Activated CD8-positive, alpha-beta T cell treated with anti-CD3 and anti-CD28 coated beads for 36 hours (primary cell): ENCODE data around the gene FXYD5. TPM values are rescaled to one million over a fixed set of nuclear protein-coding genes. Genes with fewer than 3 reads are reported as not detected.
A peak's percentile ranks its signal among the peaks of the same experiment; 100 is the strongest.
"Not testable (repeated sequence)": the region's sequence is repeated elsewhere in the genome, so short reads cannot be mapped to it uniquely, and the experiment has no call there.

Experiments
- ATAC-seq: fragments of 200-7000 bp; cut with Tn5 transposase; one replicate; pipeline ENCODE4 v1.10.0; 2021; ENCODE audit warnings: mild to moderate bottlenecking, moderate library complexity
- CTCF ChIA-PET: fragments of 350-600 bp; sonication (Branson Sonifier 250); formaldehyde crosslinking; loops from one replicate; lab custom pipeline; 2021; ENCODE audit warnings: antibody characterized with exemption; lab: Charles Lee
- POLR2A ChIA-PET: fragments of 350-600 bp; sonication (Branson Sonifier 250); formaldehyde crosslinking; loops from one replicate; lab custom pipeline; 2021; ENCODE audit warnings: antibody characterized with exemption; lab: Charles Lee
- DNase-seq: peaks from one replicate; pipeline ENCODE4 v3.0.0-alpha.2; 2020
- H3K27ac Mint-ChIP-seq: one replicate; pipeline ENCODE4 v1.8.0; 2021; ENCODE audit warnings: mild to moderate bottlenecking, mixed read lengths
- H3K27me3 Mint-ChIP-seq: one replicate; pipeline ENCODE4 v1.8.0; 2021; ENCODE audit warnings: mixed read lengths
- H3K36me3 Mint-ChIP-seq: one replicate; pipeline ENCODE4 v1.8.0; 2021; ENCODE audit warnings: low read depth, mixed read lengths
- H3K4me1 Mint-ChIP-seq: one replicate; pipeline ENCODE4 v1.8.0; 2021; ENCODE audit warnings: low read depth, mixed read lengths
- H3K4me3 Mint-ChIP-seq: one replicate; pipeline ENCODE4 v1.8.0; 2021; ENCODE audit warnings: mild to moderate bottlenecking, moderate library complexity, mixed read lengths
- H3K9me3 Mint-ChIP-seq: one replicate; pipeline ENCODE4 v1.8.0; 2021; ENCODE audit warnings: mixed read lengths
- CTCF ChIP-seq: fragments of 200-600 bp; IDR thresholded peaks from one replicate; pipeline ENCODE4 v1.8.0; 2022; ENCODE audit warnings: antibody characterized with exemption, mild to moderate bottlenecking
- intact Hi-C: fragments of 100-400 bp; cut with micrococcal nuclease; formaldehyde crosslinking; loops from one replicate; pipeline ENCODE4 v1.10.0; 2022
- total RNA-seq, 2 experiments: library from RNA; stranded (reverse); gene quantifications; one replicate each; pipeline ENCODE4 v1.2.3, GENCODE V29; 2021

FXYD5 gene
- total RNA-seq, 2 experiments from 2014 or later = 225 to 241 TPM

DNA sequence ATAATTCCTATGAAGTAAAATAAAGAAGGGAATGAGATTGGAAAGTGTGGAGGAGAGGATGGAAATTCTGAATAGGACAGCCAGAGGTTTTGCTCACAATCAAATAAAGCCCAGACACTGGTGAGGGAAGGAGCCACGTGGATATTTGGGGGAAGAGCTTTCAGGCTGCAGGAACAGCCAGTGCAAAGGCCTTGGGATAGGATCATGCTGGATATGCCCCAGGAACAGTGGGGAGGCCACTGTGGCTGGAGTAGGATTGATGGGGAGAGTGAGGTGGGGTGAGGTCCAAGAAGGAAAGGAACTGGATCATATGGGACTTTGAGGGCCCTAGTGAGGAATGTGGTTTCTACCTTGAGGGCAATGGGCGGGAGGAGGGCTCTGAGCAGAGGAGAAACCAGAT is 4.1 kb upstream of the FXYD5 start:
- ChIA-PET CTCF (interaction anchor here (1.3 kb wide), 1 partner anchor 91 kb away, joined by 3 read pairs; no protein-coding TSS in a partner anchor), POLR2A (interaction anchor here (1.2 kb wide), 1 partner anchor 14 kb away, joined by 4 read pairs; no protein-coding TSS in a partner anchor)
- intact Hi-C loops = no loop called here
- DNase-seq (no peak), ATAC-seq (no peak)
- Mint-ChIP-seq H3K36me3 (peaks cover 4% of the 10 kb centered on the region), H3K27ac (no peak overlapping the region), H3K4me3 (no peak overlapping the region), H3K9me3 (no peaks in the 10 kb centered on the region), H3K27me3 (no peaks in the 10 kb centered on the region), H3K4me1 (peaks cover 14% of the 10 kb centered on the region)
- no peak for TF ChIP-seq CTCF

- TF ChIP-seq CTCF = no peak
- Mint-ChIP-seq H3K4me1 (peaks cover 20% of the 10 kb centered on the region), H3K27ac (no peak overlapping the region), H3K4me3 (no peak overlapping the region), H3K27me3 (no peaks in the 10 kb centered on the region), H3K9me3 (no peaks in the 10 kb centered on the region), H3K36me3 (peaks cover 14% of the 10 kb centered on the region)
- POLR2A ChIA-PET = interaction anchor here (1.2 kb wide), 1 partner anchor 13 kb away, joined by 4 read pairs; no protein-coding TSS in a partner anchor
- ATAC-seq (no peak), DNase-seq (no peak)
- CTCF ChIA-PET = interaction anchor here (0.8 to 6.2 kb wide), 2 partner anchors 9 to 15 kb away, joined by 3 to 57 read pairs; partner anchors contain the start of gene FXYD7
- intact Hi-C loops = no loop called here
These were observed 3.1 kb upstream of the FXYD5 start for GRCh38 chr19:35151273-35152065.

DNA sequence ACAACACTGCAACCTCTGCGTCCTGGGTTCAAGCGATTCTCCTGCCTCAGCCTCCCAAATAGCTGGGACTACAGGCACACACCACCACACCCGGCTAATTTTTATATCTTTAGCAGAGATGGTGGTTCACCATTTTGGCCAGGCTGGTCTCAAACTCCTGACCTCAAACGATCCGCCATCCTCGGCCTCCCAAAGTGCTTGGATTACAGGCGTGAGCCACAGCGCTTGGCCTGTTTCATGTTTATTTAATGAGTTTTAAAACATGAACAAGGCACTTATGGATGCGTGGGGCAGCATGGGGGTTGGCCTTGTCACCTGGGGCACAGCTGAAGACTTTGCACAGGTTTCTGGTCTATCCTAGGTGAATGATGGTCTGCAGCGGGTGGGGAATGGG is 1.4 kb upstream of the FXYD5 start:
- H3K36me3 Mint-ChIP-seq = peaks cover 31% of the 10 kb centered on the region
- peak overlapping the region; percentile 95 for H3K4me3 Mint-ChIP-seq
- intact Hi-C loops, DNase-seq, H3K27me3 Mint-ChIP-seq, ATAC-seq, H3K9me3 Mint-ChIP-seq: not testable (repeated sequence)
- POLR2A ChIA-PET = interaction anchor here (1.4 to 2.0 kb wide), 4 partner anchors 9 to 61 kb away, joined by 5 to 11 read pairs (median 8); no protein-coding TSS in a partner anchor
- CTCF ChIA-PET = interaction anchor here (1.0 to 6.2 kb wide), 11 partner anchors 8 to 86 kb away, joined by 3 to 57 read pairs (median 8); partner anchors contain the start of gene FXYD7
- H3K27ac Mint-ChIP-seq = peak overlapping the region; percentile 55
- H3K4me1 Mint-ChIP-seq = peaks cover 34% of the 10 kb centered on the region

- intact Hi-C loops = no loop called here
- ChIA-PET POLR2A (interaction anchor here (0.7 to 2.0 kb wide), 17 partner anchors 9 to 193 kb away, joined by 3 to 11 read pairs (median 4); partner anchors contain the start of gene FFAR1), CTCF (interaction anchor here (0.8 to 6.2 kb wide), 19 partner anchors 9 to 97 kb away, joined by 3 to 57 read pairs (median 5); partner anchors contain the start of gene FXYD7)
- peak; percentile 79 for DNase-seq
- H3K27ac Mint-ChIP-seq = peak overlapping the region; percentile 99
- H3K9me3 Mint-ChIP-seq = no peaks in the 10 kb centered on the region
- H3K4me3 Mint-ChIP-seq = peak overlapping the region; percentile 95
- peak; percentile 70 for TF ChIP-seq CTCF
- peaks cover 39% of the 10 kb centered on the region for H3K36me3 Mint-ChIP-seq
- peaks cover 42% of the 10 kb centered on the region for H3K4me1 Mint-ChIP-seq
- peak; percentile 70 for ATAC-seq
- no peaks in the 10 kb centered on the region for H3K27me3 Mint-ChIP-seq
These were observed 622 bp upstream of the FXYD5 start for GRCh38 chr19:35153701-35154524.

DNA sequence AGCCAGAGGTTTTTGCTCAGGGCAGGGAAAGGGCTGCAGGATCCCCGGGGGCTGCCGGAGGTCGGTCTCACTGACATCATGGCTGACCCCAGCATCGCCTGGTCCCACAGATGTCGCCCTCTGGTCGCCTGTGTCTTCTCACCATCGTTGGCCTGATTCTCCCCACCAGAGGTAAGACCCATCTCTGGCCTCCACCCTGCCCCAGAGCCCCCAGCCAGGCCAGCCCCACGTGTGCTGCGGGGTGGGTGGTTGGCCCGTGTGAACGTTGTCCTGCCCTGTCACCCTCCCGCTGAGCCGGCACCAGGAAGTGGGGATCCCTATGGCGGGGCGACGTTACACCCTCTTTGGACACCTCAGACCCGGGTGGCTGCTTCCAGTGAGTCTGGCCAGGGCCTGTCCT is 906 bp downstream of the FXYD5 start:
- Mint-ChIP-seq H3K9me3 (no peaks in the 10 kb centered on the region), H3K36me3 (peaks cover 54% of the 10 kb centered on the region), H3K27me3 (no peaks in the 10 kb centered on the region), H3K27ac (peak overlapping the region; percentile 99), H3K4me1 (peaks cover 49% of the 10 kb centered on the region), H3K4me3 (peak overlapping the region; percentile 95)
- ChIA-PET CTCF (interaction anchor here (1.4 to 6.2 kb wide), 2 partner anchors 13 to 16 kb away, joined by 4 to 57 read pairs; partner anchors contain the start of gene FXYD7), POLR2A (interaction anchor here (0.7 to 2.0 kb wide), 8 partner anchors 13 to 111 kb away, joined by 3 to 10 read pairs (median 5); no protein-coding TSS in a partner anchor)
- TF ChIP-seq CTCF = no peak
- ATAC-seq (peak; percentile 11), DNase-seq (peak; percentile 51)
- intact Hi-C loops = no loop called here
